Mesendoderm (in vitro differentiated cells): ENCODE results near the gene RASA3.

Experiments used
- DNase-seq: peaks from one replicate; pipeline ENCODE4 v3.0.0; 2013
- H2AK5ac ChIP-seq: 2 replicates; pipeline ENCODE4 v1.6.1; 2013; ENCODE audit warnings: low read length, inconsistent platforms
- H2BK120ac ChIP-seq: 2 replicates; pipeline ENCODE4 v1.6.1; 2013; ENCODE audit warnings: low read depth, mild to moderate bottlenecking, low read length, moderate library complexity, mixed read lengths
- H2BK15ac ChIP-seq: replicated peaks from 2 replicates; pipeline ENCODE4 v1.6.1; 2013; ENCODE audit warnings: low read depth, mild to moderate bottlenecking, moderate library complexity
- H2BK5ac ChIP-seq: 2 replicates; pipeline ENCODE4 v1.6.1; 2013; ENCODE audit warnings: low read length, inconsistent platforms
- H3K18ac ChIP-seq: 2 replicates; pipeline ENCODE4 v1.6.1; 2013; ENCODE audit warnings: mild to moderate bottlenecking, low read length, mixed read lengths
- H3K23ac ChIP-seq: one replicate; pipeline ENCODE4 v1.6.1; 2013; ENCODE audit warnings: low read length
- H3K27ac ChIP-seq: 2 replicates; pipeline ENCODE4 v1.5.1; 2013; ENCODE audit warnings: low read depth, mild to moderate bottlenecking, inconsistent platforms, low read length, moderate library complexity
- H3K27me3 ChIP-seq: 2 replicates; pipeline ENCODE4 v1.6.1; 2013; ENCODE audit warnings: low read length, control low read depth, mild to moderate bottlenecking, inconsistent platforms; ENCODE audit not compliant: insufficient read depth, poor library complexity
- H3K36me3 ChIP-seq: 2 replicates; pipeline ENCODE4 v1.6.1; 2013; ENCODE audit warnings: low read length, inconsistent platforms; ENCODE audit not compliant: control insufficient read depth, insufficient read depth
- H3K4ac ChIP-seq: one replicate; pipeline ENCODE4 v1.6.1; 2013; ENCODE audit warnings: low read depth, mild to moderate bottlenecking, low read length, moderate library complexity
- H3K4me1 ChIP-seq: 2 replicates; pipeline ENCODE4 v1.6.1; 2013; ENCODE audit warnings: low read depth, low read length, inconsistent platforms; ENCODE audit not compliant: control insufficient read depth
- H3K4me2 ChIP-seq: 2 replicates; pipeline ENCODE4 v1.6.1; 2013; ENCODE audit warnings: low read length
- H3K4me3 ChIP-seq: 2 replicates; pipeline ENCODE4 v1.5.1; 2013; ENCODE audit warnings: mild to moderate bottlenecking, low read length
- H3K56ac ChIP-seq: one replicate; pipeline ENCODE4 v1.6.1; 2013; ENCODE audit warnings: low read length
- H3K79me1 ChIP-seq: 2 replicates; pipeline ENCODE4 v1.6.1; 2013; ENCODE audit warnings: low read length, inconsistent platforms
- H3K79me2 ChIP-seq: 2 replicates; pipeline ENCODE4 v1.6.1; 2013; ENCODE audit warnings: mild to moderate bottlenecking, low read length; ENCODE audit not compliant: control insufficient read depth, insufficient read depth
- H3K9ac ChIP-seq: 2 replicates; pipeline ENCODE4 v1.6.1; 2013; ENCODE audit warnings: low read length, inconsistent platforms
- H4K5ac ChIP-seq: one replicate; pipeline ENCODE4 v1.6.1; 2013; ENCODE audit warnings: low read length
- H4K8ac ChIP-seq: one replicate; pipeline ENCODE4 v1.6.1; 2013; ENCODE audit warnings: low read depth, mild to moderate bottlenecking, control low read depth, low read length, moderate library complexity
- WGBS: extraction: QIAGEN DNeasy Blood & Tissue Kit; methylation state at CpG from one replicate; pipeline ENCODE4 v1.1.7; 2013; ENCODE audit warnings: low lambda C conversion rate, missing lambda C conversion rate; ENCODE audit not compliant: insufficient coverage; ENCODE audit errors: extremely low coverage; 5-methylcytosine and 5-hydroxymethylcytosine counted together

Gene RASA3

DNA sequence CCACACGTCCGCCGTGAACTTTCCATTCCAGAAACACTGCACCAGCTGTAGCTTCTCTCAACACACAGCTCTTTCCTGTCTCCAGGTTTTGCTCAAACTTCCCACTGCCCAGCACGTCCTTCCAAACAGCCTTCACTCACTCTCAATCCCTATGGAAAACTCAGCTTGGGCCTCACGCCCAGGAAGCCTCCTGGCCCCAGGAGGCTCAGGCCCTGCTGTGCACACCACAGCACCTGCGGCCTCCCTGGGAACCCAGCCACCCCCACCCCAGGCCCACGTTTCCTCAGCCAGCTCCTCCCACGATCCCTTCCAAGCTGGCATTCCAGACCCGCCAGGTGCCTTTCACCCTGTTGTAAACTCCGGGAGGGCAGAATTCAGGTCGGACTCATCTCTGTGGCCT, 193.7 kb downstream of the RASA3 start:
- no peak overlapping the region for H3K9ac ChIP-seq
- WGBS = no CpG with 5 or more reads among the region's 11 CpGs
- no peak overlapping the region for H3K23ac ChIP-seq
- no peak for DNase-seq
- H2BK120ac ChIP-seq = no peak overlapping the region
- no peak overlapping the region for H3K4me3 ChIP-seq
- H3K4me1 ChIP-seq = no peaks in the 10 kb centered on the region
- no peak overlapping the region for H2BK5ac ChIP-seq
- H3K4me2 ChIP-seq = no peak overlapping the region
- no peaks in the 10 kb centered on the region for H3K36me3 ChIP-seq
- no peak overlapping the region for H3K27ac ChIP-seq
- no peak overlapping the region for H3K4ac ChIP-seq
- H4K8ac ChIP-seq = no peak overlapping the region
- H4K5ac ChIP-seq = no peak overlapping the region
- no peak overlapping the region for H2AK5ac ChIP-seq
- H3K79me2 ChIP-seq = no peaks in the 10 kb centered on the region
- H3K79me1 ChIP-seq = no peaks in the 10 kb centered on the region
- no peak overlapping the region for H2BK15ac ChIP-seq
- H3K56ac ChIP-seq = no peak overlapping the region
- H3K27me3 ChIP-seq = no peaks in the 10 kb centered on the region
- H3K18ac ChIP-seq = no peak overlapping the region

DNA sequence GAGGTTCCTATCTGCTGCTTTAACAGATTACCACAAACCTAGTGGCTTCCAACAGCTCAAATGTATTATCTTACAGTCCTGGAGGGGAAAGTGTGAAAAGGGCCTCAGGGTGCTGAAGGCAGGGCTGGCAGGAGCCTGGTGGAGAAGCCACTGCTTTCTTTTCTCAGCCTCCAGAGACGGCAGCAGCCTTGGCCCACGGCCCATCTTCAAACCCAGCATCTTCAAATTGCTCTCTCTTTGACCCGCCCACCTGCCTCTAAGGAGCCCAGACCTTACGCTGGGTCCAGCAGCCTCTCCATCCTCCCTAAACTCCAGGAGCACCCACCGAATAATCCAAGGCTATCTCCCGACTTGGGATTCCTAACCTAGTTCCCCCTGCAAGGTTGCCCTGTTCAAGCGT, 194.2 kb downstream of the RASA3 start:
- no CpG with 5 or more reads among the region's 7 CpGs for WGBS
- Histone ChIP-seq H3K18ac (no peak overlapping the region), H3K56ac (no peak overlapping the region), H3K9ac (no peak overlapping the region), H3K4ac (no peak overlapping the region), H3K27me3 (no peaks in the 10 kb centered on the region), H4K8ac (no peak overlapping the region), H2AK5ac (no peak overlapping the region), H3K4me2 (no peak overlapping the region), H3K4me3 (no peak overlapping the region), H3K4me1 (no peaks in the 10 kb centered on the region), H3K79me1 (no peaks in the 10 kb centered on the region), H3K27ac (no peak overlapping the region), H2BK120ac (no peak overlapping the region), H3K79me2 (no peaks in the 10 kb centered on the region), H2BK5ac (no peak overlapping the region), H3K23ac (no peak overlapping the region), H2BK15ac (no peak overlapping the region), H3K36me3 (no peaks in the 10 kb centered on the region), H4K5ac (no peak overlapping the region)
- no peak for DNase-seq

DNA sequence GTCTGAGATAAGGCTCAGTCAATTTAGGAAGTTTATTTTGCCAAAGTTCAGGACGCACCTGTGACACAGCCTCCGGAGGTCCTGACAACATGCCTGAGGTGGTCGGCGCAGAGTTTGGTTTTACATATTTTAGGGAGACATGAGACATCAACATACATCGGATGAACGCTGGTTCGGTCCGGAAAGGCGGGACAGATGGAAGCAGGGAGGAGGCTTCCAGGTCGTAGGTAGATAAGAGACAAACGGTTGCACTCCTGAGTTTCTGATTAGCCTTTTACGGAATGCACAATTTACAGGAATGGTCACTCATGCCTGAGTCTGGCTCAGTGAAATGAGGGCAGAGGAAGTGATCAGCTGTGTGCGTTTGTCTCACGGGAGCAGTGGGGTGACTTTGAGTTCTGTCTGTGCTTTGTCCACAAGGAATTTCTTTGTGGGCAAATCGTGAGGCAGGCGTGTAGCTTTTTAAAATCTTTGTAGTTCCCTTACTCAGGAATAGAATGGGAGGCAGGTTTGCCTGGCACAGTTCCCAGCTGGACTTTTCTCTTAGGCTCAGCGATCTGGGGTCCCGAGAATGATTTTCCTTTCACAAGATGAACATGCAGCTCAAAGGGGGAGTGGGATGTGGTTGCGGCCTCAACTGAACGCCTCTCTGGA, 194.8 kb downstream of the RASA3 start:
- no peak for DNase-seq
- H3K27ac ChIP-seq = no peak overlapping the region
- H4K5ac ChIP-seq = no peak overlapping the region
- no peaks in the 10 kb centered on the region for H3K4me1 ChIP-seq
- no peak overlapping the region for H3K18ac ChIP-seq
- H3K23ac ChIP-seq = no peak overlapping the region
- no peak overlapping the region for H3K9ac ChIP-seq
- H3K27me3 ChIP-seq = no peaks in the 10 kb centered on the region
- H3K79me2 ChIP-seq = no peaks in the 10 kb centered on the region
- no peak overlapping the region for H3K4me2 ChIP-seq
- no peak overlapping the region for H4K8ac ChIP-seq
- no CpG with 5 or more reads among the region's 20 CpGs for WGBS
- H3K56ac ChIP-seq = no peak overlapping the region
- no peak overlapping the region for H2BK15ac ChIP-seq
- no peak overlapping the region for H2BK120ac ChIP-seq
- no peak overlapping the region for H3K4me3 ChIP-seq
- H3K4ac ChIP-seq = no peak overlapping the region
- H3K36me3 ChIP-seq = no peaks in the 10 kb centered on the region
- H3K79me1 ChIP-seq = no peaks in the 10 kb centered on the region
- no peak overlapping the region for H2BK5ac ChIP-seq
- H2AK5ac ChIP-seq = no peak overlapping the region

DNA sequence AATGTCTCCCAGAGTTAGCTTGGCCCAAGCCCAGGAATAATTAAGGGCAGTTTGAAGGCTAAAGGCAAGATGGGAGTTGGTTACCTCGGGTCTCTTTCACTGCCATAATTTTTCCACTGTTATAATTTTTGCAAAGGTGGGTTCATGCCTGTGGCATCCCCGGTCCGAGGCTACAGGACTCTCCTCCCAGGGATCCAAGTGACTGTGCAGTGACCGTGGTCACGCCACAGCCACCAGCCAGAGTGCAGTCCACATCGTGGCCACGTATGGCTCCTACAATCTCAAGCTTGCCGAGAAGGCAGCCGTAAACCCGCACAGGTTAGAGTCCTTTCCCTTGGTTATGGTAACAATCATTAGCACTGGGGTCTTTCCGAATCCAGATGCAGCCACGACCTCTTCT, 195.3 kb downstream of the RASA3 start:
- Histone ChIP-seq H3K23ac (no peak overlapping the region), H4K5ac (no peak overlapping the region), H3K27ac (no peak overlapping the region), H3K18ac (no peak overlapping the region), H3K79me1 (no peaks in the 10 kb centered on the region), H2BK15ac (no peak overlapping the region), H2AK5ac (no peak overlapping the region), H3K4ac (no peak overlapping the region), H3K27me3 (no peaks in the 10 kb centered on the region), H3K56ac (no peak overlapping the region), H4K8ac (no peak overlapping the region), H3K79me2 (no peaks in the 10 kb centered on the region), H2BK120ac (no peak overlapping the region), H3K4me2 (no peak overlapping the region), H3K36me3 (no peaks in the 10 kb centered on the region), H3K9ac (no peak overlapping the region), H2BK5ac (no peak overlapping the region), H3K4me1 (no peaks in the 10 kb centered on the region), H3K4me3 (no peak overlapping the region)
- WGBS = no CpG with 5 or more reads among the region's 12 CpGs
- no peak for DNase-seq

DNA sequence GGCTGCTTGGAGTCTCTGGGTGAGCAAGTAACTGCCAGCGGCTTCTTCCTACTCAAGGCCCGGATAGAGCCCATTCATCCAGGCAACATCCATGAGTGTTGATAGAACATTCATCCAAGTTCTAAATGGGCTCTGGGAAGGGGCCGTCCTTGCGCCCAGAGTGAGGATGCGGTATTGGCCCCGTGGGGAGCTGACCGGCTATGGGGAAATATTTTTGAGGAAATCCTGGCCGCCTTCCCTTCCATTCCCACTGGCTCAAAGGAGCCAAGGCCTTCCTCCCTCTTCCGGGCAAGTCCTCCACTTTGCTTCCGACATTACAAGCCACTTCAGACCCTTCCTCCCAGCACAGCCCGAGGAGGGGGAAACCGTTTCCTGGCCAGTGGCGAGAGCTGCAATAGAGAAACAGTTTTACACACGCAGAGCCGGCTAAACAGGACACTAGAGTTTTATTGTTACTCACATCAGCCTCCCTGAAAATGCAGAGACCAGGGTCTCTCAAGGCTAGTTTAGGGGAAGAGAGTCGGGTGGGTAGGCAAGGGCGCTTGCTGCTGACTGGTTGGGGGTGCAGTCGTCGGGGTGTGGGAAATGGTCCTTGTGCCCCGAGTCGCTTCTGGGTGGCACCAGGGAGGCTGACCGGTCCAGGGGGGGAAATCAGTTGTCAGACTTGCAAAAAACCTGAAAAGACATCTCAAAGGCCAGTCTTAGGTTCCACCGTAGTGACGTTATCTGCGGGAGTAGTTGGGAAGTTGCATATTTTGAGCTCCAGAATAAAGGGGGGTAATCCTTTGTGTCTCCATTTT, 196.1 kb downstream of the RASA3 start:
- Histone ChIP-seq H3K79me1 (no peaks in the 10 kb centered on the region), H3K36me3 (no peaks in the 10 kb centered on the region), H3K56ac (no peak overlapping the region), H3K27ac (no peak overlapping the region), H3K79me2 (no peaks in the 10 kb centered on the region), H2BK5ac (no peak overlapping the region), H3K4me1 (no peaks in the 10 kb centered on the region), H2BK15ac (no peak overlapping the region), H3K4ac (no peak overlapping the region), H2BK120ac (no peak overlapping the region), H3K4me3 (no peak overlapping the region), H3K4me2 (no peak overlapping the region), H4K5ac (no peak overlapping the region), H4K8ac (no peak overlapping the region), H3K27me3 (no peaks in the 10 kb centered on the region), H3K23ac (no peak overlapping the region), H3K18ac (no peak overlapping the region), H2AK5ac (no peak overlapping the region), H3K9ac (no peak overlapping the region)
- DNase-seq = no peak
- no CpG with 5 or more reads among the region's 25 CpGs for WGBS
